Epithelial cell of esophagus (primary cell): ENCODE measurements around the gene XPC.

ENCODE experiments used
- DNase-seq: peaks from one replicate; pipeline ENCODE4 v3.0.0; 2010; ENCODE audit warnings: low read depth
- H3K4me3 ChIP-seq: 2 replicates; pipeline ENCODE4 v1.5.1; 2011; ENCODE audit warnings: mild to moderate bottlenecking, low read length, control low read depth
- CTCF ChIP-seq: IDR thresholded peaks from 2 replicates; pipeline ENCODE4 v1.5.1; 2011; ENCODE audit warnings: low read depth, mild to moderate bottlenecking, low read length, control low read depth, inconsistent platforms; ENCODE audit not compliant: insufficient read depth; ENCODE audit errors: missing control alignments

XPC gene

DNA sequence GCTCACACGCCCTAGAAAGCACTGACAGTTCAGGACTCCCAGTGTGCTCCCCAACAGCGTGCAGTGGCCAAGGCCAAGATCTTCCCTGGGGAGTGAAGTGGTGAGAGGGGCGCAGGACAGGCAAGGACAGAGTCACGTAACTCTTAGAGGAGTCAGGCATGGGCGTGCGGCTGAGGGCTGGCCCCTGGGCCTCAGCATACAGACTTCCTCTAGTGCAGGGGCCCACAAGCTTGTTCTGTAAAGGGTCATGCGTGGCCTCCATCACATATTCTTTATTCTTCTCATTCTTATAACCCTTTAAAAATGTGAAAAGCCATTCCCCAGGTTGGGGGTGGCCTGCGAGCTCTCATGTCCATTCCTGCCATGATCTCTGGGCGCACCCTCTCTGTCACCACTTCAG is 28.3 kb downstream of the XPC start:
- no peak overlapping the region for H3K4me3 ChIP-seq
- TF ChIP-seq CTCF, result no peak
- DNase-seq, result no peak

DNA sequence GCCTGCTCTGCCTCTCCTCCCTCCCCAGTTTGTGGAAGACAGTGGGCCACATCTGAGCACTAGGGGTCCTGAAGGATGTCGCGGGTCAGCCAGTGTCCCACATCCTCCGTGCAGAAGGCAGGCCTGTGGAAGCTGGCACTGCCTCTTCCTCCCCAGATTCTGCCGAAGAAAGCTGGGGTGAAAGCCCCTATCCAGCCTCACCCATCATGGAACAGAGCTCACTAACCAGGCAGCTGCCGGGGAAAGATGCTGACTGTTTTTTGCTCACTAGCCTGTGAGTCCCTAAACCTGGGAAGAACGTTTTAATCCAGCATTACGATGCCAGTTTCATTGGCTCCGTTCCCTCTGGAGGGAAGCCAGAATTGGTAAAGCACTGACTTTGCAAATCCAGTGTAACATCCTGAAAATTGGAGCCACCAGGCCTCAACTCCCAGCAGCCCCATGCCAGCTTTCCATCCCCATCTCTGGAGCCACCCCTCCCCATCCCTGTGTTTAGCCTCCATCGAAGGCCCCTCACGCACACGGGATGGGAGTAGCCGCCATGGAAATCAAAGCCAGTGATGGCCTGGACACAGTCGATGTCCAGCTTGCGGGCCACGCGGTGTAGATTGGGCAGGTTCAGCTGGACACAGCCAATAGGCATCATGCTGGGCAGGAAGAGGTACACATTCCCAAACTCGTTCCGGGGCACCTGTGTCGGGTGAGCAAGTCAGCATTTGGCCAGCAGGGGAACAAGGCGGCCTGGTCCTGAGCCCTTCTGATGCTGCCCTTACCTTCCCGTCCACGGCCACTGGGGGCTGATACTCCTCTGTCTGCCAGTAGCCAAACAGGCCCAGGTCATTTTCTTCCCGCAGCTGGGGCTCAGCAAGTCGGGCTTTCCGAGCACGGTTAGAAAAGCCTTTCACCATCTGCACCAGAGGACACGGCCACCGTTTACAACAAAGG is 30.1 kb downstream of the XPC start:
- no peak for TF ChIP-seq CTCF
- H3K4me3 ChIP-seq, result no peak overlapping the region
- DNase-seq, result no peak

- no peak for TF ChIP-seq CTCF
- no peak for DNase-seq
- no peak overlapping the region for H3K4me3 ChIP-seq
Observed at GRCh38 chr3:14147617-14148016, 30.8 kb downstream of the XPC start.

- H3K4me3 ChIP-seq, result no peak overlapping the region
- TF ChIP-seq CTCF, result no peak
- DNase-seq, result no peak
Observed at GRCh38 chr3:14147066-14147435, 31.4 kb downstream of the XPC start.

GRCh38 chr3:14146381-14147065 is 31.9 kb downstream of the XPC start:
- no peak for TF ChIP-seq CTCF
- DNase-seq, result no peak
- H3K4me3 ChIP-seq, result no peak overlapping the region

- no peak overlapping the region for H3K4me3 ChIP-seq
- DNase-seq, result no peak
- no peak for TF ChIP-seq CTCF
Observed at GRCh38 chr3:14145670-14146380, 32.6 kb downstream of the XPC start.
